NCI-H2196 (cell line): ENCODE measurements around the gene BRF1.

Source experiments
- DNase-seq: peaks from one replicate; lab custom pipeline; 2025; ENCODE audit not compliant: unreplicated experiment; lab: John Stamatoyannopoulos, UW

BRF1 gene

DNA sequence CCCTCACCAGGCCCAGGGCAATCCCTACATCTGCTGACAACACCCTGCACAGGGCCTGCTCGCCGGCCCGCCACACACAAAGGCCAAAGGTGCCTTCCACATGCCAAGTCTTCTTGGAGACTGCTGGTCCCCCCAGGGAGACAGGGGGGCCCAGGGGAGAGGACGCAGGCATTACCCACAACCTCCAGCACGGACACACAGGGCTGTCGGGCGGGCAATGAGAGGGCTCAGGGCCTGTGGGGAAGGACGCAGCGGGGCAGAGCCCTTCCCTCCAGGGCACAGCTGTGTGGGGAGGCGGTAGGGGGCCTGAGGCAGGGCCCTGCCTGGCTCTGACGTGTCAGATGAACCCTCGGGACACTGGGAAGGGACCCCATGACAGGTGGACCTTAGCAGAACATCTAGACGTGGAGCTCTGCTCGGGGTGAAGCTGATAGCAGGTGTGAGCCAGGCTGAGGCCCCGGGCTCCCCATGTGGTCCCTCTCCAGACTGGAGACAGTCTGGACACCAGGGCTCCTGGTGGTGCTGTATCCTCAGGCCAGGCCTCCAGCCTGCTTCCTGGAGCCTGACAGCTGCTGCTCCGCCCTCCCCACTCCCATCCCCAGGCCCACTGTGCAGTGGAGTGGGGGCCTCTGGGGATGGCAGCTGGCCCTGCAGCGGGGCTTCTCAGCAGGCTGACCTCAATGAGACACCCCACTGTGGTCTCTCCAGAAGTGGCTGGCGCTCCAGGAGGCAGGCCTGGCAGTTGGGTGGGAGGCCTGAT is 88.1 kb downstream of the BRF1 start:
- no peak for DNase-seq

DNA sequence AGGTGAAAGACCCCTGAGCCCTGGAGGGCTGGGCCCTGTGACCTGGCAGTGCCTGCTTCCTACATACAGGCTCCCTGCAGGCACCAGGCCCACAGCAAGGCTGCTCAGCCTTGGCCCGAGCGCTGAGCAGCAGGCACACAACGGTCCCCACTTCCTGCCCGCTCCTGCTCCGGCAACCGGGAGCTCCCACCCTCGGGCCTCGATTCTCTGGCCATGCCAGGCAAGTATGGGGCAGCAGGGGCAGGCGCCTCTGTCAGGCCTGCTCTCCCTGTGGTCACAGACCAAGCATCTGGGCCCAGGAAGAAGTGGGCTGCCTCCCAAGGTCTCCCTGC is 89.1 kb downstream of the BRF1 start:
- DNase-seq: no peak

DNA sequence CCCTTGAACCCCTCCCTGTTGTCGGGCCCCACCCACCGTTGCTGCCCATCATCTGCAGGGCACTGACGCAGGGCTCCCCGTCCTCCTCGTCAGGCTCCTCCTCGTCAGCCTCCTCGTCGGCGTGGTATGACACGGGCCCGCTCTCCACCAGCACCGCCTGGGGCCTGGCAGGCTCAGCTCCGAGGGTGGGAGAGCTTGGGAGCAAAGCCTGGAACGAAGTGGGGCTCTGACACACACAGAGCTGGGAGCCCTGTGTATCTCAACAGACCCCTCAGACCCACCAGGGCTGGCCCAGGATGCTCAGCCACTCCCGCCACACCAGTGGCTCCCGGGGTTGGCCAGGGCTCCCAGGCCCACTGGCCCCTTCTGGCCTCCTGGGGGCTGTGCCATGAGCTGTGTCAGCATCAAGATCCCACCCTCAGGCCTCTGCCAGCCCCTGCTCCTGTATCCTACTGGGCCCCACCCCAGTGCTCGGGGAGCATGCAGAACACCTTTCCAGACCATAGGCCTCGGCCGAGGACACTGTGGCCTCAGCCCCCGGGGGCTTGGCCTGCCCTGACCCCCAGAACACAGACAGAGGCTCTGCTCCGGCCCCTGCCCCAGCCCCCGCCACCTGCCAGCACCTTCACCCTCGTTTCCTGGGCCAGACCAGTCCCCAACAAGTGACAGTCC is 89.6 kb downstream of the BRF1 start:
- DNase-seq: no peak

DNA sequence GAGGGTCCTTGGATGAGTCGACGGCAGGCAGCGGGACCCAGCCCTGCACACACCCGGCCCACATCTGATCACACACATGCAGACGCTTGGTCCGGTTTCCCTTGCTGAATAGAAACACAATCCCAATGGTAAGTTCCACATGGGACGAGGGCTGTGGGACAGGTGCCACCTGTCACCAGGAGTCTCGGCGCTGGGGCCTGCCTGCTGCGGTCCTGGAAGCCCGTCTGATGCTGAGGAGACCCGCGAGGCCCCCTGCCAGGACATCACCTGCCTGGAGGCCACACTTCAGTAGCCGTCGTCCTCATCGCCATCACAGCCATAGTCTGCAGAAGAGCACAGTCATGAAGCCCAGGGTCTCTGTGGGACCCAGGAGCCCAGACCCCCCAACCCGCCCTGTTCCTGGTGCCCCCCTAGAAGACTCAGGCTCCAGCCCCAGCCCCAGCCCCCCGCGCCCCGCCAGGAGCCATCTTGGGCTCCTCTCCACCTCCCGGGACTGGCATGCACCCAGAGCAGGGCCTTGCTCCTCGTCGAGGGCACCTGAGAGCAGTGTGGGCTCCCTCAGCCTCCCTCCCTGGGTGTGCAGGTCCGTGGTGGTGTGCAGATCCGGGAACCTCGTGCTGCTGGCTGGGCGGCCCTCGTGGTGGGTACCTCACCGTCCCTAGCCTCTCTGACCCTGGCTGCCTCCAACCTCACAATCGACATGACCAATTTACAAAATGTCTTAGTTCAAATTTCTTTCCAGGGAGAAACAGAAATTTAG is 90.4 kb downstream of the BRF1 start:
- no peak for DNase-seq

DNA sequence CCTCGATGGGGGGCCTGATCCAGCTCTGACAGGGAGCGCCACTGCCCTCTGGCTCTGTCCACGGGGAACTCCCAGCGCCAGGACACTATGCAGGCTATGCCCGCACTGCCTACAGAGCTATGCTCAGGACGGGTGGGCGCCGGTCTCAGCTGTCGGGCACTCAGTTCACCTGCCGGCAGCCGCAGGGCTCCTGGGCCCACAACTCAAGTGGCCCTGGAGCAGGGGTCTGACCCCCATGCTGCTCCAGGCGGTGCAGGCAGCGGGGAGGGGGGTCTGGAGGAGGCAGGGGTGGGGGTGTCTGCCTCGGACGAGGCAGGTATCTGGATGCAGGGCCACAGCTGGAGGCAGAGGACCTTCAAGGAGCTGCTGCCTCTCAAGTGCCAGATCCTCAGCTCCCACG is 91.2 kb downstream of the BRF1 start:
- DNase-seq: no peak

DNA sequence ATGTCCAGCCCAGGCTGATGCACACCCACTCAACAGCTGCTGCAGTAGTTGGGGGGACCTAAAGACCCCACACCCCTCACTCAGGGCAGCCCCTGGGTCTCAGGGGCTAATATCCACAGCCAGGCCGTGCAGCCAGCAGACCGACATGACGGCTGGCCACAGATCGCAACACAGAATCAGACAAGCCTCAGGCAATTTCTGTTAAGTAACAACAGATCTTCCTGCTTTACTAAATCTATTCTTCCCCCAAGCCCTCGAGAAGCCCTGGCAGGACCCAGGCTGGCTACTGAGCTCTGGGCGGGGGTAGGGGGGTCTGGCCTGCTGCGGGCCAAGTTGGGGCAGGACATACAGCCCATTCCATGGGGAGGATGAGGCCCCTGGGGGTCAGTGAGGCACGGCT is 91.7 kb downstream of the BRF1 start:
- DNase-seq: no peak

DNA sequence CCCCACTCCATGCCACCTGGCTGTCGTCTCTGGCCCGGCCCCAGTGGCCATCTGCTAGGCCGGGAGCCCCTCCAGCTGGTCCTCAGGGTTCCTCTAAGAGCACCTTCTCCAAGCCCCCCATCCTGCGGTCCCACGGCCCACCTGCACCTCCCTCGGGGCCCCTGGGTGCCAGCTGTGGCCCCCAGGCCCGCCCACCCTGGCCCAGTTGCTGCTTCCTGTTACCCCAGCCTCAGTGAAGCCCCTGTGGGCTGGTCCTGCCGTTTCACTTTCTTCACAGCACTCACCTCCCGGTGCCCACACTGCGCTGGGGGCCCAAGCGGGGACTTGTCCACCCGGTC is 92.1 kb downstream of the BRF1 start:
- DNase-seq: no peak

DNA sequence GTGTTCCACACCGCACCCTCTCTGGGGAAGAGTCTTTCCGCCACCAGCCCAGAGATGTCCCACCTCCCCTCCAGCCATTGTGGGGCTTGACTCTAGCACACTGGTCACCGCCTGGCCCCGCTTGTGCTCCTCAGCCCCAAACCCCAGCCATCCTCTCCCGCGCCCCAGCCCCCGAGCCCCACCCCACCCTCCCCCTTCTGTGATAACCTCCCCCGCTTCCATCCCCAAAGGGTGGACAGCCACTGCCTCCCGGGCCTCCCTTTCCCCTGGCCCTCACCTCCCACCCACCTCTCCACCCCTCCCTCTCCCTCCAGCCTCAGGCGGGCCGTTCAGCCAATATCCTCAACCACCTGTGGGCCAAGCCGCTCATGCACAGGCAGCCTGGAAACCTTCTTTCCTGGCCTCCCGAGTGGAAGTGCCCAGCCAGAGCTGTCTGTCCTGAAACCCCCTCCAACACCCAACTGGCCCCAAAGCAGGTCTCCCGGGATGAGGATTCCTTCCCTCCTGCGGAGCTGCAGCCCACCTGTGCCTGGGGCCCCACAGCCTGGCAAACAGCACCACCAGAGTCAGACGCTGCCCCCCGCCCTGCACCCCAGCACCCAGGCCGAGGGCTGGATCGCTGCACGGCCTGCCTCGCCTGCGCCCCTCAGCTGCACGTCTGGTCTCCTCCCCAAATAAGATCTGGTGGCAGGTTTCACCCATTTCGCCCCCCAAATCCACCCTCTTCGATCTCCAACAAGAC is 92.6 kb downstream of the BRF1 start:
- no peak for DNase-seq

DNA sequence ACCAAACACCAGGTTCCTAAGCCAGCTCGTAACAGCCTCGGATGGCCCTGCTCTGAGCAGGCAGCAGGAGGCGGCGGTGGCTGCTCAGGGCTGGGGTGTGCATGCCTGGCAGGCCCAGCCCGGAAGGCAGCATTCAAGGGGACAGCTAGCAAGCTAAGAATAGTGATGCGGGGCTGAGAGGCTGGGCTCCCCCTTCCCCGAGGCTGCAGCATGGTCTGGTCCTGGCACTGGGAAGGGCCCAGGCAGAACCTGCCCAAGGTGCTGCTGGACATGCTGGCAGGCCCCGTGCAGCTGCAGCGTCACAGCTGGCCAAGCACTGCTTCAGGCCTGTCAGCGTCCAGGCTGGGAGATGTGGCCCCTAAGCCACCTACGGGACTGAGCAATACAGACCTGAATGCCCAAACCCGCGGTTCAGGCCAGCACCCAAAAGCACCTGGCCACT is 93.3 kb downstream of the BRF1 start:
- DNase-seq: no peak

DNA sequence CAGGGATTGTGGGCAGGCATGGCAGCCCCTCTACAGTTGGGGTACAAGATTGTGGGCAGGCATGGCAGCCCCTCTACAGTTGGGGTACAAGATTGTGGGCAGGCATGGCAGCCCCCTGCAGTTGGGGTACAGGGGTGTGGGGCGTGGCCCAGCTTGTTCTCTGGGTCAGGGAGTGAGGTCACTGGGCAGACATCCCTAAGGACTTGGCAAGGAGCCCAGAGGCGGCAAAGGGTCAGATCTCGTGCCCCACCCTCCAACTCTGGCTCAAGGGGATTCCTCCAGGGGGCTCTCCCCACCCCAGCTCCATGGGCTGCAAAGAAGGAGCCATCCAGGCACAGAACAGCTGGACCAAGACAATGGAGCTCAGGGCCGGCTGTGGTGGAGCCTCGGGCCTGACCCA is 93.9 kb downstream of the BRF1 start:
- no peak for DNase-seq

DNA sequence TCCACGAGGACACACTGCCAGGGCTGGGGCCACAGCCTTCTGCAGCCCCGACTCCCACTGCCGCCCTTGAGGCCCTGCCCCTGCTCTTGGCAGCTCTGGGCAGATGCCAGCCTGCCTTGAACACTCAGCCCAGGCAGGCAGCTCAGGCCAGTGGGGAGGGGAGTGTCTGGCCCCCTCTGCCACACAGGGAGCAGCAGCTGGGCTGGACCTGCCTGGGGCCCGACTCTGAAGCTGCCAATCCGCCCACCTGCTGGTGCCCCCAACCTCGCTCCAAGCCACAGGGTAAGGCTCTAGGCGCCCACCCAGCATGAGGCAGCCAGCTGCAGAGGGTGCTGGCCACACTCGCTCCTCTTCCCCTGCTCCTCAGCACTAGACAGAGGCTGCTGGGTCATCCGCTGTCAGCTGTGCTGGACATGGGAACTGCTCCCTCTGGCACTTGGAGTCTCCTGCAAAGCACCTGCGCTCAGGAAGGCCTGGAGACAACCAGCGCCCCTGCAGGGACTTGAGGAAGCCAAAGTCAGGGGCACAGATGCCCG is 95.1 kb downstream of the BRF1 start:
- DNase-seq: no peak

DNA sequence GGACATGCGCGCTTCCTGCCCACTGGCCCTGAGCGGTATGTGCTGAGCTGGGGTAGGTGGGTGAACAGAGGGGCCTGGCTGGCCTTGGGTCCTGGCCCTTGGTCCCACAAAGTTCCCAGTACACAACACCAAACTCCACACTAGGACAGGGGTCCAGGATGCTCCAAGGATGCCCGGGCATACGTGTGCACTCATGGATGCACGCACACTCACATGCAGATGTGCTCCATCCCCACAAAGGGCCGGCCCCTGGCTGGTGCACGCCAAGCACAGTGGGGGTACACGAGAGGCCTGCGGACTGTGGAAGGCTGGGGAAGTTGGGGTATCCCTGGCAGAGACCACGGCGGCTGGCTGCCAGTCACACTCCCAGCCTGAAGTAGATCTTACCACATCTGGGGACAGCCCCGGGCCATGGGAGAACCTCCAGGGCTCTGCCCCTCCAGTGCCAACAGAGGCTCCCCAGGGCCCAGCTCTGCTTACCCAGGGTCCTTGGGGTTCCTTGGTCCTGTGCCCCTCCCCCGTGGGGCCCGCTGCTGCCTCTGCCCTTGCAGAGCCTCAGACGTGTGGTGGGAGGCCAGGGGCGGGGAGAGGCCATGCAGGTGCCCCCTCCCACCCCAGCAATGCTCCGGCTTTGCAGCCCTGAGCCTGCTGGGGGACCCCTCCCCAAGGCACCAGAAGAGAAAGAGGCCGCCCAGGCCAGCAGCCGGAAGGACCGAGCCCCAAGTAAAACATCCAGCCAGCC is 95.7 kb downstream of the BRF1 start:
- DNase-seq: no peak

DNA sequence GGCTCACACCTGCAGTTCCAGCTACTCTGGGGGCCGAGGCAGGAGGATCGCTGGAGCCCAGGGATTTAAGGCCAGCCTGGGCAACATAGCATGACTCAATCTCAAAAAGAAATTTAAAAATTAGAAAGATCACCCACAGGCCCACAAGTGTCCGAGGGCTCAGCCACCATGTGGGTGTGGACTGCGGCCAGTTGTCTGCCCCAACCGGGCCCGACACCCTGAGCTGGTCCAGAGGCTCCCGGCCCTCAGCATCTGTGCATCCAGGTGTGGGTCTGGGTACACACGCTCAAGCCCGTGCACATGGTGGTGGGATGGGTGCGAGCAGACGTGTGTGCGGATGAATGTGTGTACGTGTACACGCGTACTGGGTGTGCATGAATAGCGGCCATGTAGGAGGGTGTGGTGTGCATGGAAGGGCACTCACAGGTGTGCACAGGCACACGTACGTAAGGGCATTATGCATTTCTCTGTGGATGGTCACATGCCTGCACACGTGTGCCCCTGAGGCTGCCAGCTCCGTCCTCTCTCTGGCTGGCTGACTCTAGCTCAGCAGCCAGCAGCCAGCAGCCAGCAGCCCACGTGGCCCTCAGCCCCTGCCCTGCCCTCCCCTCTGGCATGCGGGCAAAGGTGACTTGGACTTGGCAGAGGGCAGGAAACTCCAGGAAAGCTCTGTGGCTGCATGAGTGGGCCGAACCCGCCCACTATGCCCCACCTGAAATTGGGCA is 96.4 kb downstream of the BRF1 start:
- no peak for DNase-seq

DNA sequence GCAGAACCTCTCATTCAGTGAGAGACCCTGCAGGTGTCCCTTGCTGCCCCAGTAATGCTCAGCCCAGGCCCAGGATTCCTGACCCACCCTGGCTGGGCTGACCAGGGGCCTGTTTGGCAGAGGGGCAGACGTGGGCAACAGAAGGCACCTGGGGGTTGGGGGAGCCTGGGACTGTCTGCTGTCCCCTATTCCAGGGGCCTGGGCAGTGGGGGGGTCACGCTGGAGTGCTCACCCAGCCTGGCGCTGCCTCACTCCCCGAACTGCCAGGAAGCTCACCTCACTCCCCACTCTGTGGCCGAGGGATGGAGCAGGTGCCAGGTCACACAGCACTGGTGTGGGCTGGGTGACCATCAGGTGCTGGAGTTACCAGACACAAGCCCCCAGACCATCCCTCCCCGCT is 97.1 kb downstream of the BRF1 start:
- no peak for DNase-seq

DNA sequence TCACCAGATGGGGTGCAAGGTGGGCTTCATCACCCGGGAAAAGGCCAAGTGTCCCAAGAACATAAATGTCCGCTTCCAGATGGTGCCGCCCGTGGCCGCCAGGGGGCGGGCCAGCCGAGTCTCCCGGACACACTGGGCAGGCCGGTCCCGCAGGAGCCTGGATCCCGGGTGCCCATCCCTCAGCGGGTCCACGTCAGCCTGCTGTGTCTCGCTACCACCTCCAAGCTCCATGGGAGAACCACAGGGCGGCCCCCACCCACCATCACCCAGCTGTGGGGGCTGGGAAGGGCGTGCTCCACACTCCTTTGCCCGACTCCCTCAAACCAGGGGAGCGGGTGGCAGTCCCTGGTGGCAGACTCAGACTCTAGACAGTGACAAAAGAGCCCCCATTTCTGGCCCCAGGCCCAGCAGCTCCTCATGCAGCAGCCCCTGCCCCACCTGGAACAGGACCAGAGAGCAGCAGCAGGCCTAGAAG is 97.7 kb downstream of the BRF1 start:
- DNase-seq: peak; percentile 52

DNA sequence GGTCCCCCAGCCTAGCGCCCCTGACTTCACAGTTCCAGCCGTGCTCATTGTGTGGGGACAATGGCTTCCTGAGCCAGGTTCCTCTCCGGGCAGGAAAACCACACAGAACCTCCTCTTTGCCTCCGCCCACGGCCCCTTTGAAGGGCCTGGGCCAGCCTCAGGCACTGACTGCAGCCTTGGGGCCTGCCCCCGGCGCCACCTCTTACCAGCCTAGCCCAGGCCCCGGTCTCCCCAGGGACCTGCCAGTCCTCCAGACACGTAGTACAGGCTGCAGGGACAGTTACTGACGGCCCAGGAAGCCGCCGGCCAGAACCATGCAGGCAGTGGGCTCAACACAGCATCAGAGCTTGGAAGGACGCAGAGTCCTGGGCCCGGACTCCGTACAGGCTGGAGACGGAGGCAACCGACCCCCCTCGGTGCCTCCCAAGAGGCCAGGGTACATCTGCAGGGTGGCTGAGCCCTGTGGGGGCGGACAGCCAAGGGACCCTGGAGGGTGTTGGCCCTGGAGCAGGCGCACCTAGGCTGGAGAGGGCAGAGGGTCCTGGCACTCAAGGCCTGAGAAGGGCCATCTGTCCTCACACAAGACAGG is 98.8 kb downstream of the BRF1 start:
- DNase-seq: no peak

DNA sequence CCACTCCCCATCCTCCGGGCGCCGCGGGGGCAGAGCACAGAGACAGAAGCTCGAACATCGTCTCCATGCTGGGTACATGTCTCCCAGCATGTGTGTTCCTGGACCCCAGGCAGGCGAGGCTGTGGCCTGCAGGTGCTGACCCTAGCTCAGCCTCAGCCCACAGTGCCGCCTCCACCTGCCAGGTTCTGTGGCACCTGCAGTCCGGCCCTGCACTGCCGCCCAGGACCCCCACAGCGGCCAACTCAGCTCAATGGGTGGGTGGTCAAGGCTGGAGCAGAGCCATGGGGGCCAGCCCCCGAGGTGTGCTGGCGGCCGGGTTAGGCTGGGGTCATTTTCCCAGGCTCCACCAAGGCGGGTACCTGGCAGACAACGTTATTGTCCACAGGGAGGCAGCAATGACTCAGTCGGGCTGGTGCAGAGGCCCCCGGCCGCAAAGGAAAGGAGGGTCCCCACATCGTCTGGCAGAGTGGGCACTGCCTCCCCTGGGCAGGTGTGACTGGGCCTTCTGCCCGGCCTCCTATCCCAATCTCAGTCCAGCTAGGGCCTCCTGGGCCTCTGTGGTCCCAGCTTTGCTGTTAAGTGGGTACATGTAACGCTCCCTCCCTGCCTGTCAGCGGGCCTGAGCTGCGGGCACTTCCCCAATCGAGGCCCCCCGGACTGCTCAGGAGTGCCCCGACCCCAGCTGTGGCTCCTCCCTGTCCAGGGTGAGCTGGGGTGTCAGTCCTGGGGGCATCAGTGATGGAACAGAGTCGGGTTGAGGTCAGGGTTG is 99.5 kb downstream of the BRF1 start:
- no peak for DNase-seq

DNA sequence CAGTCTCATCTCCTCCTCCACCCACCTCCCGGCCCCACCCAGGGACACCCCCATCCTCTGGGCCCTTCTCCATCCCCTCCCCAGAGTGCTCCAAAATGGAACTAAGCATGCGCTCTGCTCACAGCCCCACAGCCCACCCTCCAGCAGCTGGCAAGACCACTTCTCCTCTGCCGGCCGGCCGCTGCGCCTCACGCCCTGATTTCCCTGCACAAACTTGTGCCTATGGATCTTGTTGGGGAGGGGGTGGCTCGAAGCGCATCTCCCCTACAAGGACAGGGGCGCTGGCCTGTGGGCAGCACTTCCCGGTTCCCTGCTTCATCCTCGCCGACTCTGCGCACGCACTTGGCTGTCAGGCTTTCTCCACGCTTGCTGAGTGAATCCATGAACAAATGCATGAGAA is 100.2 kb downstream of the BRF1 start:
- DNase-seq: no peak

DNA sequence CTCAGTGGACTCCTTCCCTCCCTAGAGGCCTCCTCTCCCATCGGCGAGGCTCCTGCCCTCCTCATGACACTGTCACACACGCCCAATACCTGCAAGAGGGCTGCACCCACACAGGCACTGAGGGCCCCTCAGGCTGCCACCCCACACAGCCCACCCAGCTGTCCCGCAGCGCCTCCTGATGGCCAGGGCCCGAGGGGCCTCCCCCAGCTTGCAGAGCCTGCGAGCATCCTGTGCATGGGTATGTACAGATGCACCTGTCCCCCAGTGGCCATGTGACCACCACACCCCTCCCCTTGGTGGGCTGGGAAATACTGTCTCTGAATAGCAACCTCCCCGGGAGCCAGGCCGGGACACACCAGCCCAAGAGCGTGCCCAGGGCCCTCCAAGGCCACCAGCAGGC is 100.7 kb downstream of the BRF1 start:
- no peak for DNase-seq
